Stimulated activated CD8-positive, alpha-beta memory T cell treated with anti-CD3 and anti-CD28 coated beads, Interleukin-7, amount 100 ng/mL, for 4 hours (primary cell): ENCODE measurements around the gene MRPL43.

ENCODE experiments used
- DNase-seq, 2 donors: peaks; one replicate each; pipeline ENCODE4 v3.0.0-alpha.2; 2020; ENCODE audit warnings: low read depth in 2 of 2

Gene MRPL43

GRCh38 chr10:100968062-100968736 lies 19.1 kb downstream of the MRPL43 start:
- no peak for DNase-seq

GRCh38 chr10:100967332-100967731 lies 20.0 kb downstream of the MRPL43 start:
- DNase-seq, result no peak

- DNase-seq, result no peak
These were observed 20.4 kb downstream of the MRPL43 start for GRCh38 chr10:100966887-100967286.

- DNase-seq, result no peak
These were observed 21.5 kb downstream of the MRPL43 start for GRCh38 chr10:100965820-100966219.

GRCh38 chr10:100963826-100964225 lies 23.5 kb downstream of the MRPL43 start:
- no peak for DNase-seq

GRCh38 chr10:100962351-100963080 lies 24.8 kb downstream of the MRPL43 start:
- DNase-seq, result no peak

- DNase-seq, result no peak
These were observed 27.0 kb downstream of the MRPL43 start for GRCh38 chr10:100960251-100960650.

GRCh38 chr10:100948916-100949315 lies 38.4 kb downstream of the MRPL43 start:
- DNase-seq, result no peak

- DNase-seq, result no peak
These were observed 41.5 kb downstream of the MRPL43 start for GRCh38 chr10:100945754-100946153.

GRCh38 chr10:100943508-100943907 lies 43.8 kb downstream of the MRPL43 start:
- no peak for DNase-seq

- no peak for DNase-seq
These were observed 45.1 kb downstream of the MRPL43 start for GRCh38 chr10:100942229-100942628.

GRCh38 chr10:100939763-100940344 lies 47.4 kb downstream of the MRPL43 start:
- no peak for DNase-seq
